HCT116 (cell line): ENCODE results near the gene PTPRR. TPM values are rescaled to one million over a fixed set of nuclear protein-coding genes. Genes with fewer than 3 reads are reported as not detected.

Experiments used
- ATAC-seq: fragments of 200-7000 bp; cut with Tn5 transposase; 2 replicates; pipeline ENCODE4 v1.9.1; 2020; ENCODE audit warnings: mild to moderate bottlenecking, moderate library complexity
- BruUV-seq: library from RNA; stranded (reverse); fragments of 400-500 nt; replicated peaks from 2 replicates; lab custom pipeline; 2021; lab: Mats Ljungman, UMichigan
- CTCF ChIA-PET: fragments of 300-600 bp; sonication (Branson Sonifier 250); formaldehyde crosslinking; loops from one replicate; lab custom pipeline; 2021; ENCODE audit warnings: antibody characterized with exemption; lab: Charles Lee
- POLR2A ChIA-PET: fragments of 300-600, 350-600 bp; sonication (Branson Sonifier 250); formaldehyde crosslinking; loops from one replicate; lab custom pipeline; 2021; ENCODE audit warnings: antibody characterized with exemption; lab: Charles Lee
- RAD21 ChIA-PET, 2 experiments: fragments of 300-600 bp; sonication (Branson Sonifier 250); formaldehyde crosslinking; loops; one replicate each; lab custom pipeline; 2023; ENCODE audit warnings: low total read pairs in 2 of 2; ENCODE audit not compliant: uncharacterized antibody in 2 of 2, unreplicated experiment in 2 of 2, low non-redundant PET in 1 of 2; lab: Charles Lee
- DNase-seq: peaks from one replicate; pipeline ENCODE4 v3.0.0-alpha.2; 2010; ENCODE audit warnings: low read depth, low spot score
- H2AFZ ChIP-seq: fragments of 200-600 bp; shearing (Covaris generic), sonication (generic); 2 replicates; pipeline ENCODE4 v1.6.1; 2017; ENCODE audit warnings: low read depth, mixed run types, mixed read lengths, antibody characterized with exemption, low read length; ENCODE audit not compliant: poor library complexity, severe bottlenecking
- H3K27ac ChIP-seq: 2 replicates; pipeline ENCODE4 v1.5.1; 2012; ENCODE audit warnings: low read depth, low read length
- H3K27me3 ChIP-seq: fragments of 200-600 bp; sonication (generic); 2 replicates; pipeline ENCODE4 v1.6.1; 2016; ENCODE audit warnings: mixed run types, low read length, mixed read lengths; ENCODE audit not compliant: insufficient read depth
- H3K36me3 ChIP-seq, 2 experiments: fragments of 200-500 bp in 1 of 2; fragments of 200-600 bp in 1 of 2; sonication (Bioruptor generic) in 1 of 2; sonication (generic) in 1 of 2; 2 replicates each; pipeline versions ENCODE4 v1.5.1 to v1.6.1; 2014 to 2016; ENCODE audit warnings: low read length in 2 of 2, inconsistent platforms in 1 of 2, mixed read lengths in 1 of 2, mixed run types in 1 of 2; ENCODE audit not compliant: insufficient read depth in 2 of 2, control insufficient read depth in 1 of 2
- H3K4me1 ChIP-seq, 2 experiments: fragments of 200-600 bp in 1 of 2; sonication (generic) in 1 of 2; 2 replicates each; pipeline versions ENCODE4 v1.5.1 to v1.6.1; 2012 to 2017; ENCODE audit warnings: low read length in 2 of 2, inconsistent platforms in 1 of 2, mild to moderate bottlenecking in 1 of 2, mixed read lengths in 1 of 2, mixed run types in 1 of 2, moderate library complexity in 1 of 2; ENCODE audit not compliant: insufficient read depth in 2 of 2, control insufficient read depth in 1 of 2
- H3K4me2 ChIP-seq: fragments of 200-600 bp; sonication (generic); 2 replicates; pipeline ENCODE4 v1.6.1; 2017; ENCODE audit warnings: mixed run types, low read length, mixed read lengths
- H3K4me3 ChIP-seq, 2 experiments: fragments of 200-600 bp in 1 of 2; sonication (generic) in 1 of 2; replicated peaks in 1 of 2; 2 replicates each; pipeline ENCODE4 v1.5.1; 2011 to 2016; ENCODE audit warnings: low read length in 2 of 2, control low read depth in 1 of 2, low read depth in 1 of 2, mild to moderate bottlenecking in 1 of 2, mixed read lengths in 1 of 2, mixed run types in 1 of 2
- H3K79me2 ChIP-seq: fragments of 200-600 bp; sonication (generic); 2 replicates; pipeline ENCODE4 v1.6.1; 2017; ENCODE audit warnings: mild to moderate bottlenecking, mixed run types, low read length, moderate library complexity, mixed read lengths; ENCODE audit not compliant: insufficient read depth
- H3K9ac ChIP-seq: fragments of 200-600 bp; sonication (generic); 2 replicates; pipeline ENCODE4 v1.6.1; 2016; ENCODE audit warnings: low read length, mixed read lengths
- H3K9me2 ChIP-seq: fragments of 200-600 bp; sonication (generic), shearing (Covaris generic); 2 replicates; pipeline ENCODE4 v1.6.1; 2017; ENCODE audit warnings: mixed run types, mild to moderate bottlenecking, moderate library complexity; ENCODE audit not compliant: insufficient read depth
- H3K9me3 ChIP-seq, 2 experiments: fragments of 200-500 bp in 1 of 2; fragments of 200-600 bp in 1 of 2; sonication (Bioruptor generic) in 1 of 2; sonication (generic) in 1 of 2; 2 replicates each; pipeline ENCODE4 v1.6.1; 2014 to 2017; ENCODE audit warnings: low read length in 2 of 2, mixed read lengths in 2 of 2, inconsistent platforms in 1 of 2, low read depth in 1 of 2, mild to moderate bottlenecking in 1 of 2, mixed run types in 1 of 2, moderate library complexity in 1 of 2; ENCODE audit not compliant: control insufficient read depth in 1 of 2, insufficient read depth in 1 of 2
- H4K20me1 ChIP-seq: fragments of 200-600 bp; sonication (generic), shearing (Covaris generic); 2 replicates; pipeline ENCODE4 v1.6.1; 2017; ENCODE audit warnings: mixed run types, mild to moderate bottlenecking, moderate library complexity; ENCODE audit not compliant: insufficient read depth
- CBX3 ChIP-seq: IDR thresholded peaks from 2 replicates; pipeline ENCODE4 v1.6.1; 2012; ENCODE audit warnings: low read depth
- CEBPB ChIP-seq: IDR thresholded peaks from 2 replicates; pipeline ENCODE4 v1.6.1; 2012; ENCODE audit warnings: low read depth
- EZH2 ChIP-seq: fragments of 200-600 bp; sonication (generic); IDR thresholded peaks from 2 replicates; pipeline ENCODE4 v1.6.1; 2017; ENCODE audit warnings: antibody characterized with exemption, mixed run types
- FOSL1 ChIP-seq: IDR thresholded peaks from 2 replicates; pipeline ENCODE4 v1.6.1; 2012; ENCODE audit warnings: low read depth
- JUND ChIP-seq: IDR thresholded peaks from 2 replicates; pipeline ENCODE4 v1.6.1; 2012
- POLR2AphosphoS5 ChIP-seq: IDR thresholded peaks from 2 replicates; pipeline ENCODE4 v1.6.1; 2011; ENCODE audit warnings: mild to moderate bottlenecking, low read depth, low read length, moderate library complexity
- RAD21 ChIP-seq: IDR thresholded peaks from 2 replicates; pipeline ENCODE4 v1.6.1; 2012; ENCODE audit warnings: low read depth, mild to moderate bottlenecking
- SIN3A ChIP-seq: IDR thresholded peaks from 2 replicates; pipeline ENCODE4 v1.6.1; 2012; ENCODE audit warnings: low read depth
- SP1 ChIP-seq: IDR thresholded peaks from 2 replicates; pipeline ENCODE4 v1.6.1; 2012; ENCODE audit warnings: low read depth
- SRF ChIP-seq: IDR thresholded peaks from 2 replicates; pipeline ENCODE4 v1.6.1; 2012; ENCODE audit warnings: low read depth
- TCF7L2 ChIP-seq: IDR thresholded peaks from 2 replicates; pipeline ENCODE4 v1.7.0; 2011; ENCODE audit warnings: borderline replicate concordance, inconsistent platforms; ENCODE audit not compliant: insufficient read depth, insufficient read length; ENCODE audit errors: extremely low read depth
- YY1 ChIP-seq: IDR thresholded peaks from 2 replicates; pipeline ENCODE4 v1.6.1; 2011; ENCODE audit warnings: low read length, low read depth, moderate library complexity, mild to moderate bottlenecking; ENCODE audit not compliant: insufficient replicate concordance; ENCODE audit errors: extremely low read depth
- ZFX ChIP-seq: fragments of 450-650 bp; IDR thresholded peaks from 2 replicates; pipeline ENCODE4 v1.6.1; 2017
- ZNF274 ChIP-seq: fragments of 200-500 bp; sonication (Bioruptor generic); IDR thresholded peaks from 2 replicates; pipeline ENCODE4 v1.6.1; 2014; ENCODE audit warnings: mild to moderate bottlenecking, low read depth, low read length, inconsistent platforms
- intact Hi-C: fragments of 100-400 bp; cut with micrococcal nuclease; formaldehyde crosslinking; loops from 2 replicates; pipeline ENCODE4 v1.10.0; 2022
- total RNA-seq: library from RNA; stranded (reverse); gene quantifications from one replicate; pipeline ENCODE4 v1.2.1, GENCODE V29; 2021; ENCODE audit not compliant: unreplicated experiment
- TF ChIP-seq, protein P1 (sequence below): IDR thresholded peaks from 2 replicates; pipeline ENCODE4 v1.6.1; 2012

The PTPRR gene
- total RNA-seq, 1 experiment from 2014 or later, result 0.27 TPM

DNA sequence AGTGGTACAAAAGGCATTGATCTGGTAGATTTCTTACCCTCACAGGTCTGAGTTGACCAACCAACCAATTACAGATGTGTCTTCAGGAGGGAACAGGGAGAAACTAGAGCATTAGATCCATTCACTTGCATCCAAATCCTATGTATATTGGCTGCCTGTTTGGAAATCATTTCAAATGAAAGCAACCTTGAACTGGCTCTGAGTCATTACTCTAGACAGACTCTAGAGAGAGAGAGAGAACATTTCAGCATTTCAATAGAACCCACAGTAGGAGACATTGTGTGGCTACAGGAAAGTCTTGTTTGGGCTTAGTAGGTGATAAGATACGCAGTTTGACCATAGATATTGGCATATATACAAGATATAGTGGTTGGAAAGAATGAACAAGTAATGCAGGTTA lies 114.5 kb downstream of the PTPRR start (continued):
- no peak for TF ChIP-seq ZFX
- TF ChIP-seq EZH2, result no peak
- no peak for TF ChIP-seq YY1

DNA sequence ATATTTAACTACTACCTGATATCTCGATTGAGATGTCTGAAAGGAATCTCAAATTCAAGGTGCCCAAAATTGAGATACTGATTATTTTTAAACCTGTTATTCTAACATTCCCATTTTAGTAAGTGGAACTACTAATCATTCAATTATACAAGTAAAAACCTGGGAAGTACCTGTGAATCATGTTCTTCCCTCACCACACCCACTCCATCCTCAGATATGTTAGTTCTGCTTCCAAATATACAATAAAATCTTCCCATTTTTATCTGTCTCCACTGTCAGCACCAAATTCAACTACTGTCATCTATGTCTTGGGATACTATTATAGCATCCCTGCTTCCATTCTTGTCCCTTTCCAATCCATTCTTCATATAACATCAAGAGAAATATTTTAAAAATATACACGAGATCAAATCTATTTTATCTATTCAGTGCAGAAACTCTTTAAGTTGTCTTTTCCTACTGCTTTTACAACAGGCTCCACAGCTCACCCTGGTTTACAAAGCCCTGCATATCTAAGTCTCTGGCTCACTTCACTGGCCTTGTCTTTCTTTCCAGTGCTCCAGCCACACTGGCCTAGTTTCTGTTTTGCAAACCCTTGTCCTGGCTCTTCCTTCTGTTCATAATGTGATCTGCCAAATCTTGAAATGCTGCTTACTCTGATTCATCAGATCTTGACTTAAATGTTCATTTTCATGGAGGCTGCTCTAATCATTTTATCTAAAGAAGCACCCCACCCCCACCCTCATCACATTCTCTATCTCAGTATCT lies 122.3 kb downstream of the PTPRR start:
- no peaks in the 10 kb centered on the region for H3K4me1 ChIP-seq
- no TSS peak for BruUV-seq
- RAD21 ChIA-PET, result no interaction called here
- H3K9ac ChIP-seq, result no peak overlapping the region
- no peak overlapping the region for H3K4me2 ChIP-seq
- POLR2A ChIA-PET, result no interaction called here
- CTCF ChIA-PET, result no interaction called here
- H4K20me1 ChIP-seq, result no peaks in the 10 kb centered on the region
- intact Hi-C loops, result no loop called here
- no peaks in the 10 kb centered on the region for H3K9me3 ChIP-seq
- no peaks in the 10 kb centered on the region for H3K36me3 ChIP-seq
- no peaks in the 10 kb centered on the region for H3K79me2 ChIP-seq
- H3K27me3 ChIP-seq, result no peaks in the 10 kb centered on the region
- no peaks in the 10 kb centered on the region for H3K9me2 ChIP-seq
- no peak overlapping the region for H3K27ac ChIP-seq
- H3K4me3 ChIP-seq, result no peak overlapping the region
- no peak for TF ChIP-seq SRF
- TF ChIP-seq EZH2, result no peak
- TF ChIP-seq ZNF274, result no peak
- TF ChIP-seq CEBPB, result no peak
- TF ChIP-seq YY1, result no peak
- TF ChIP-seq SIN3A, result no peak
- TF ChIP-seq TCF7L2, result no peak
- no peak for TF ChIP-seq SP1
- TF ChIP-seq JUND, result no peak
- no peak for TF ChIP-seq ZFX
- no peak for TF ChIP-seq FOSL1
- TF ChIP-seq RAD21, result no peak
- no peak for TF ChIP-seq POLR2AphosphoS5
- TF ChIP-seq, protein P1, sequence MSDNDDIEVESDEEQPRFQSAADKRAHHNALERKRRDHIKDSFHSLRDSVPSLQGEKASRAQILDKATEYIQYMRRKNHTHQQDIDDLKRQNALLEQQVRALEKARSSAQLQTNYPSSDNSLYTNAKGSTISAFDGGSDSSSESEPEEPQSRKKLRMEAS, result no peak
- no peak for TF ChIP-seq CBX3
- H2AFZ ChIP-seq, result no peak overlapping the region
- DNase-seq (no peak), ATAC-seq (no peak)
